GM18526 (cell line): Measurements from ENCODE around the gene VN1R5.

Source experiments
- POLR2A ChIP-seq: IDR thresholded peaks from 3 replicates; pipeline ENCODE4 v1.6.1; 2011; ENCODE audit not compliant: insufficient read length; ENCODE audit errors: extremely low read depth

VN1R5 gene

GRCh38 chr1:247247568-247247967 is 8.3 kb upstream of the VN1R5 start:
- TF ChIP-seq POLR2A, result no peak

- TF ChIP-seq POLR2A, result no peak
These were observed 10.2 kb downstream of the VN1R5 start for GRCh38 chr1:247266053-247266452.

GRCh38 chr1:247268390-247269045 is 12.6 kb downstream of the VN1R5 start:
- TF ChIP-seq POLR2A, result no peak

DNA sequence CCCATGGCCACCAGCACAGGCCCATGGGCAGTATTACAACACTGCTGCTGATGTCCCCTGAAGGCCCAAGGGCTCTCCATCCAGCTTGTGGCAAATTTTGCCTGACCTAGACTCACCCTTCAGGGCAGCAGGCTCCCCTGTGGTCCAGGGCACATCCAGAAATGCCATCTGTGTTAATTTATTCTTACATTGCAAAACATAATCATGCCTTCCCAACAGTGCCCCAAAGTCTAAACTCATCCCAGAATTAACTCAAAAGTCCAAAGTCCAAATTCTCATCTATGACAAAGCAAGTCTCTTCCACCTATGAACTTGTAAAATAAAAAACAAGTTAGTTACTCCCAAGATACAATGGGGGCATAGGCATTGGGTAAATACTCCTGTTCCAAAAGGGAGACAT is 13.3 kb downstream of the VN1R5 start:
- TF ChIP-seq POLR2A, result no peak

DNA sequence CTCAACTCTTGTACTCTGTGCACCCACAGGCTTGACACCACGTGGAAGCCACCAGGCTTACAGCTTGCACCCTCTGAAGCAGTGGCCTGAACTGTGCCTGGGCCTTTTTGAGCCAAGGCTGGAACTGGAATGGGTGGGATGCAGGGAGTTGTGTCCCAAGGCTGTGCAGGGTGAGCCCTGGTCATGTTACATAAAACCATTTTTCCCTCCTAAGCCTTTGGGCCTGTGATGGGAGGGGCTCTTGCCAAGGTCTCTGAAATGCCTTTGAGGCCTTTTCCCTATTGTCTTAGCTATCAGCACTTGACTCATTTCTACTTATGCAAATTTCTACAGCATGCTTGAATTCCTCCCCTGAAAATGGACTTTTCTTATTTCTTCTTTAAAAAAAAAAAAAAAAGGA is 14.1 kb downstream of the VN1R5 start:
- no peak for TF ChIP-seq POLR2A

- no peak for TF ChIP-seq POLR2A
These were observed 17.1 kb downstream of the VN1R5 start for GRCh38 chr1:247273013-247273412.

DNA sequence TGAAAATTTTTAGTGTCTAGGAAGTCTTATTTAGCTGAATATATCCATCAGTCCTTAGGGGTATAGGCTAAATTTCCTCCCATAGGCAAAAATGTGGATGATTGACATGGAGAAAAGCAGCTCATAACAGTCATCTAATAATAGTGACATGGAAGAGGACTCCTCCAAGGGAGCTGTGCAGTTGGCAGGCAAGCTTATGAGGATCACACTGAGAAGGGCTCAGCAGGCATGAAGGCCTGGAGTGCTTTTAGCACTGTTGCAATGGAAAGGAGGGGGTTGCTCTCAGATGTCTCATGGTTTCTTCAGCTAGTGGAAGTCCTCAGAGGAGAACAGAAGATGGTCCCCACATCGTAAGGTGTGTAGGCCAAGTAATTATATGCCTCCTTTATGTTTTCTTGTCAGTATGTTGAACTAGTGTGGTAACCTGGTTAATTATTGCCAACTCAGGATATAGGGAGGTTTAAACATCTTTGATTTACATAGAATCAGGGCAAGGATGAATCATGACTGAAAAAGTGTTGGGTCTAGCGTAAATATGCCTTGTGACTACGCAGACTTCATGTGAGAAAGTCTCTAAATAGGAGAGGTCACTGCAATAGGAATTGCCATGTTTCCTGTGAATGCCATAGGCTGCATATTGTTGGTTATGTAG is 18.9 kb downstream of the VN1R5 start:
- TF ChIP-seq POLR2A, result no peak

GRCh38 chr1:247277191-247277590 is 21.3 kb downstream of the VN1R5 start:
- no peak for TF ChIP-seq POLR2A

DNA sequence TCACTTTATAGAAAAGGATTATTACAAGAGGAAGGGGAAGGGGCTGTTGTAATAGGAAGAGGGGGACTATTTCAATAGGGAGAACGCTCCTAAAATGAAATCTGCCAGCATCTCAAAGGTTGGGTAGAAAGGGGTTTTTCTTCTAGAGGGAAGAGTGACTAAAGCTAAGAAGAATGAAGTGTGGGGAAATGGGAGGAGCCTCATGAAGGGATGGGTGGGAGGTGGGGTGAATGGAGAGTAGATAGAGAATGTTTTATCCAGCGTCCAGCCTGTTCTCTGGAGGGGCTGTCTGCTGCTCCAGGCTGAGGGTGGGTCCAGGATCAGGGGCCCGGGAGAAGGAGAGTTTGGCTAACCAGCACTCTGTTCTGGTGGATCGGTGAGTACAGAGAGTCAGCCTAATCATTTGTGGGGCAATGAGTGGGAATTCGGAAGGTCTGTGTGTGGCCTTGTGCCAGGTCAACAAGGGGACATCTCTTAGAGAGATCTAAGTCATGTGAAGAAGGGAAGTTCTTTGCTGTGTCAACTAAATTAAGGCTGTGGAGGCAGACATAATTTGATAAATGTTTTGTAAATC is 25.2 kb downstream of the VN1R5 start:
- TF ChIP-seq POLR2A, result no peak

- no peak for TF ChIP-seq POLR2A
These were observed 30.3 kb downstream of the VN1R5 start for GRCh38 chr1:247286134-247286670.

- TF ChIP-seq POLR2A, result no peak
These were observed 31.6 kb downstream of the VN1R5 start for GRCh38 chr1:247287460-247287859.

DNA sequence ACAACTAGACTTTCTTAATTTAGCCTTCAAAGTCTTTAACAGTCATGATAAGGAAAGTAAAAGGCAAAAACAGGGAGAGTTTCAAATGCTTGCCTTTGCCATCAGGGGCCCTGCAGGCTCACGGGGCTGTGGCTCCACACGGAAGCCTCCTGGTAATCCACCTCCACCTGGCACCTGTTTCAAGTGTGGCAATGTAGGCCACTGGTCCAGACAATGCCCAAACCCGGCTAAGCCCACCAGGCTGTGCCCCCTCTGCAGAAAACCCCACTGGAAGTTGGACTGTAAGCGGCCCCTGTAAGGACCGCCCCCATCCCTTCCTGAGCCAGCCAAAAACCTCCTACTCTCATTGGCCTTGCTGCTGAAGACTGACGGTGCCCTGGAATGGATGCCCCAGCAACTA is 32.5 kb downstream of the VN1R5 start:
- no peak for TF ChIP-seq POLR2A

- TF ChIP-seq POLR2A, result no peak
These were observed 34.7 kb downstream of the VN1R5 start for GRCh38 chr1:247290576-247290975.

- no peak for TF ChIP-seq POLR2A
These were observed 35.3 kb downstream of the VN1R5 start for GRCh38 chr1:247291161-247291560.

DNA sequence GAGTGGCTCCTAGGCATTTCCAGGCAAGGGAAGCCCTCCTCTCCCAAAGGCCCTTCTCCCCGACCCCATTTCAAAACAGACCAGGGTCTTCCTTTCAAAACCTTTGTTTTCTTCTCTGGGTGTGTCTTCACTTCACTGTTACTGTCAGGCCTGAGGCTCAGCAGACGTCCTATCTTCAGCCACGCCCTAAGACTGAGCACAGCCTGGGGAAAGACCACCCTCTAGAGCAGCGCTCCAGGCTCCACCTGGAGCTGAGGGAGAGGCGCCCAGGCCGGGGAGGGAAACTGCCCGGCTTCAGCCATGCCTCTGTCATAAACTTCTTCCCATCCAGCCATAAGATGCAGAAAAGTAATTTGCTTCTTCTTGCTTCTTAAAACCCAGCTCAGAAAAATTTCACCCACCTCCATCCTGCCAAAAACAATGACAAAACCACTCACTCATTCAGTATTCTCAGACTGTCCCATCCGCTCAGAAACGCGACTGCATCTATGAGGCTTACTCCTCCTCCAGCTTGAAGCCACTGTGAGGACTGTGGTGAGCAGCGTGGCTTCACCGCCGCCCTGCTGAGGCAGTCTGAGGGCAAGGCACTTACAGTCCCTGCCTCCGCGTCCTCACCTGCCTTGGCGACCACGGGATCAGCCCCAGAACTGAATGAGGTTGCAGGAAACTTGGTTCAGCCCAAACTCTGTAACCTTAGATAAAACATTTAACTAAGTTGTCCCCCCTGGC is 36.1 kb downstream of the VN1R5 start:
- TF ChIP-seq POLR2A, result no peak

- no peak for TF ChIP-seq POLR2A
These were observed 37.2 kb downstream of the VN1R5 start for GRCh38 chr1:247293047-247293446.
